Stomach smooth muscle (tissue), 2 donors: Measurements from ENCODE around the gene PPP1R36.

Source experiments
- H3K27ac ChIP-seq: one replicate; pipeline ENCODE4 v1.7.0; 2013; ENCODE audit warnings: mild to moderate bottlenecking, low read length, inconsistent platforms
- H3K27me3 ChIP-seq, 2 donors: one replicate each; pipeline ENCODE4 v1.7.0; 2013; ENCODE audit warnings: low read length in 2 of 2; ENCODE audit not compliant: insufficient read depth in 2 of 2, control insufficient read depth in 1 of 2
- H3K36me3 ChIP-seq, 2 donors: one replicate each; pipeline ENCODE4 v1.7.0; 2013; ENCODE audit warnings: low read length in 2 of 2; ENCODE audit not compliant: control insufficient read depth in 2 of 2, insufficient read depth in 2 of 2
- H3K4me1 ChIP-seq: one replicate; pipeline ENCODE4 v1.7.0; 2013; ENCODE audit warnings: low read length; ENCODE audit not compliant: control insufficient read depth, insufficient read depth
- H3K4me3 ChIP-seq, 2 donors: one replicate each; pipeline ENCODE4 v1.7.0; 2013; ENCODE audit warnings: low read length in 2 of 2
- H3K9ac ChIP-seq, 2 donors: one replicate each; pipeline ENCODE4 v1.7.0; 2013; ENCODE audit warnings: low read length in 2 of 2, mild to moderate bottlenecking in 1 of 2
- H3K9me3 ChIP-seq, 2 donors: one replicate each; pipeline ENCODE4 v1.7.0; 2013; ENCODE audit warnings: low read length in 2 of 2; ENCODE audit not compliant: control insufficient read depth in 2 of 2
- donor health status: healthy.
- donor health status: Pancreatic carcinoma.

PPP1R36 gene

DNA sequence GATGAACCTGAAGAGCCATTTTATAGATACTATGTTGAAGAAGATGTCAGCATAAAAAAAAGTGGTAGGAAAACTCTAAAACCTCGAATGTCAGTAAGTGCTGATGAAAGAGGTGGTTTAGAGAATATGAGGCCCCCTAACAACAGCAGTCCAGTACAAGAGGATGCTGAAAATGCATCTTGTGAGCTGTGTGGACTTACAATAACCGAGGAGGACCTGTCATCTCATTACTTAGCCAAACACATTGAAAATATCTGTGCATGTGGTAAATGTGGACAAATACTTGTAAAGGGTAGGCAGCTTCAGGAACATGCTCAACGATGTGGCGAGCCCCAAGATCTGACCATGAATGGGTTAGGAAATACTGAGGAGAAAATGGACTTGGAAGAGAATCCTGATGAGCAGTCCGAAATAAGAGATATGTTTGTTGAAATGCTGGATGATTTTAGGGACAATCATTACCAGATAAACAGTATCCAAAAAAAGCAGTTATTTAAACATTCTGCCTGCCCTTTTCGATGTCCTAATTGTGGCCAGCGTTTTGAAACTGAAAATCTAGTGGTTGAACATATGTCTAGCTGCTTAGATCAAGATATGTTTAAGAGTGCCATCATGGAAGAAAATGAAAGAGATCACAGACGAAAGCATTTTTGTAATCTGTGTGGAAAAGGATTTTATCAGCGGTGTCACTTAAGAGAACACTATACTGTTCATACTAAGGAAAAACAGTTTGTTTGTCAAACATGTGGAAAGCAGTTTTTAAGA, 27.0 kb upstream of the PPP1R36 start:
- Histone ChIP-seq H3K27ac (no peak overlapping the region), H3K9ac (no peak overlapping the region), H3K36me3 (peaks cover 9 to 18% of the 10 kb centered on the region in 2 donors), H3K27me3 (no peaks in the 10 kb centered on the region), H3K4me3 (no peak overlapping the region), H3K9me3 (no peaks in the 10 kb centered on the region), H3K4me1 (no peaks in the 10 kb centered on the region)

DNA sequence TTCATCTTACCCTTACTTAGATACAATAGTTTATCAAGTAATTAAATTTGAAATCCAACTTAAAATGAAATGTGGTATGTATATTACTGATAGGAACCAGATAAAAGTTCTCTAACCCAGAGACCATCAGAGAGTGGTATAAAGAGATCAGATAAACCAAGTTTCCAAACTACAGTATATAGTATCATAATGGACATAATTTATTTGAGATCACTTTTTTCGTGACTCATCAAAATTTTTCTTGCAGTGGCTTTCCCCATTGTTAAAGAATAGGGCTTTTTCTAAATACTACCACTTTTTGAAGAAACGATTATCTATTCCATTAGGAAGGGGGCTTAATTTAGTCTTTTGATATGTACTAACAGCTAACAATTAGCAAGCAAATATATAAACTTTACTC, 24.4 kb upstream of the PPP1R36 start:
- no peak overlapping the region for H3K27ac ChIP-seq
- H3K4me1 ChIP-seq, result no peaks in the 10 kb centered on the region
- peaks cover 9 to 18% of the 10 kb centered on the region in 2 donors for H3K36me3 ChIP-seq
- H3K27me3 ChIP-seq, result no peaks in the 10 kb centered on the region
- no peak overlapping the region for H3K9ac ChIP-seq
- H3K4me3 ChIP-seq, result no peak overlapping the region
- H3K9me3 ChIP-seq, result no peaks in the 10 kb centered on the region

DNA sequence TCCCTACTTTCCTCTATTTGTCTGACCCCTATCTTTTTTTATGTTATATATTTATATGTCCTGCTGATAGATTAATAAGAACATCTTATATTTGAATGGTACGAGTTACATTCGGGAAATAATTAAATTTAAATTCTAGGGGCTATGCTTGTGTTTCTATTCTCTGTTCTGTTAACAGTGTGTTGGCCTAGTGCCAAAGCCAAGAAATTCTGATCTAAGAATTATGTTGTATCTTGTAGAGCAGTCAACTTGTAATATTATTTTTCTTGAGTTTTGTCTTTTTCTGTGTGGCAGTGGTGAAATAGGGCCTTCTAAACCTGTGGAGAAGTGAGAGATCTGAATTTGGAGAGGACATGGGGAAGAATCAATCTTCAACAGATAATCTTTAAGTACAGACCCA, 18.2 kb upstream of the PPP1R36 start:
- Histone ChIP-seq H3K27ac (no peak overlapping the region), H3K4me3 (no peak overlapping the region), H3K4me1 (no peaks in the 10 kb centered on the region), H3K9ac (no peak overlapping the region), H3K36me3 (no peaks in the 10 kb centered on the region), H3K9me3 (no peaks in the 10 kb centered on the region), H3K27me3 (no peaks in the 10 kb centered on the region)

DNA sequence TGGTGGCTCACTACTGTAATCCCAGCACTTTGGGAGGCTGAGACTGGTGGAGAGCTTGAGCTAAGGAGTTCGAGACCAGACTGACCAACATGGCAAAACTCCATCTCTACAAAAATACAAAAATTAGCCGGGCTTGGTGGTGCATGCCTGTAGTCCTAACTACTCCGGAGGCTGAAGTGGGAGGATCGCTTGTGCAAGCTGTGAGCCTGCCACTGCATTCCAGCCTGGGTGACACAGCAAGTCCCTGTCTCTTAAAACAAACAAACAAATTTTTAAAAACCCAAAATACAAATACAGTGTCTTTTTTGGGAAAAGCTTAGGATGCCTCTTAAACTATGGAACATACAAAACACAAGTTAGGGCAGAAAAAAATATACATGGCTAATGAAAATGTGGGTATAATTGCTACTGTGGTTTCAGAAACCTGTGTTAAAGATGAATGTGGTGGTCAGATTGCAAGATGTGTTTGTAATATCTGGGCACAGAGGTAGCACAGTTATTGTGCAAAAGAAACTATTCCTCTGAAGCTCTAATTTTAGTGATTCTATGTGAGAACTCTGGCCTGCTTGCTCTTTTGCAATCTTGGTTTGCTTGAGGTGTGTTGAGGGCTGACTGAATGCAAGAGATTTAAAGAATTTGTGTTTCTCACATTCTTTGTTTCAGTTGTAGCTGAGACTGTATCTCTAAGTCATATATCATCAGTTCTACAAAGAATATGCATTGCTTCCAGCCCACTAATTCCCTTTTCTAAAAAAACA, 13.1 kb upstream of the PPP1R36 start:
- Histone ChIP-seq H3K27ac (no peak overlapping the region), H3K4me1 (peaks cover 16% of the 10 kb centered on the region), H3K9ac (no peak overlapping the region), H3K36me3 (no peaks in the 10 kb centered on the region), H3K27me3 (no peaks in the 10 kb centered on the region), H3K9me3 (no peaks in the 10 kb centered on the region), H3K4me3 (no peak overlapping the region)

DNA sequence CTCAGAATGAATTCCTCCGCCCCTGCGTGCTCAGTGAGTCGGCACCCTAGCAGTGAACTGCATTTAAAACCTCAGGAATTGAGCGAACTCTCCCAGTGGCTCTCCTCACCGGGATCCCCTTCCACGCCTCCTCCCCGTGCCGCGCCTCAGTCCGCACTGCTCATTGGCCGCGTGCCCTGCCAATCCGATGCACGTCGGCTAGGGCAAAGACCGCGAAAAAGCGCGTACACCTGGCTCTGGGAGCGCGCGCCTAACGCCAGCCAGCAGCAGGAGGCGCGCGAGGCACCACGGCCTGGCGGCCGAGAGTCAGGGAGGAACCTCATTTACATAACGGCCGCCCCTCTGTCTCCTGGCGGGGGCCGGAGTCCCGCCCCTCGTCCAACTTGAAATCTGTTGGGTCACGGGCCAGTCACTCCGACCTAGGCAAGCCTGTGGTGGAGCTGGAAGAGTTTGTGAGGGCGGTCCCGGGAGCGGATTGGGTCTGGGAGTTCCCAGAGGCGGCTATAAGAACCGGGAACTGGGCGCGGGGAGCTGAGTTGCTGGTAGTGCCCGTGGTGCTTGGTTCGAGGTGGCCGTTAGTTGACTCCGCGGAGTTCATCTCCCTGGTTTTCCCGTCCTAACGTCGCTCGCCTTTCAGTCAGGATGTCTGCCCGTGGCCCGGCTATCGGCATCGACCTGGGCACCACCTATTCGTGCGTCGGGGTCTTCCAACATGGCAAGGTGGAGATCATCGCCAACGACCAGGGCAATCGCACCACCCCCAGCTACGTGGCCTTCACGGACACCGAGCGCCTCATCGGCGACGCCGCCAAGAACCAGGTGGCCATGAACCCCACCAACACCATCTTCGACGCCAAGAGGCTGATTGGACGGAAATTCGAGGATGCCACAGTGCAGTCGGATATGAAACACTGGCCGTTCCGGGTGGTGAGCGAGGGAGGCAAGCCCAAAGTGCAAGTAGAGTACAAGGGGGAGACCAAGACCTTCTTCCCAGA, 9.3 kb upstream of the PPP1R36 start, which contains the start of gene HSPA2:
HSPA2 (plus strand) TSS at position 534 of the 995 bp plus-strand sequence; CDS start at position 643, 109 bp downstream.
- Histone ChIP-seq H3K4me1 (peaks cover 18% of the 10 kb centered on the region), H3K27ac (peak within 1 kb of the TSS; percentile 84), H3K36me3 (no peaks in the 10 kb centered on the region), H3K9me3 (no peaks in the 10 kb centered on the region), H3K27me3 (no peaks in the 10 kb centered on the region), H3K9ac (peak within 1 kb of the TSS; percentile 62 to 79), H3K4me3 (peak within 1 kb of the TSS; percentile 81)

DNA sequence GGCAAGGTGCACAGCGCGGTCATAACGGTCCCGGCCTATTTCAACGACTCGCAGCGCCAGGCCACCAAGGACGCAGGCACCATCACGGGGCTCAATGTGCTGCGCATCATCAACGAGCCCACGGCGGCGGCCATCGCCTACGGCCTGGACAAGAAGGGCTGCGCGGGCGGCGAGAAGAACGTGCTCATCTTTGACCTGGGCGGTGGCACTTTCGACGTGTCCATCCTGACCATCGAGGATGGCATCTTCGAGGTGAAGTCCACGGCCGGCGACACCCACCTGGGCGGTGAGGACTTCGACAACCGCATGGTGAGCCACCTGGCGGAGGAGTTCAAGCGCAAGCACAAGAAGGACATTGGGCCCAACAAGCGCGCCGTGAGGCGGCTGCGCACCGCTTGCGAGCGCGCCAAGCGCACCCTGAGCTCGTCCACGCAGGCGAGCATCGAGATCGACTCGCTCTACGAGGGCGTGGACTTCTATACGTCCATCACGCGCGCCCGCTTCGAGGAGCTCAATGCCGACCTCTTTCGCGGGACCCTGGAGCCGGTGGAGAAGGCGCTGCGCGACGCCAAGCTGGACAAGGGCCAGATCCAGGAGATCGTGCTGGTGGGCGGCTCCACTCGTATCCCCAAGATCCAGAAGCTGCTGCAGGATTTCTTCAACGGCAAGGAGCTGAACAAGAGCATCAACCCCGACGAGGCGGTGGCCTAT, 8.3 kb upstream of the PPP1R36 start:
- peak overlapping the region; percentile 81 for H3K4me3 ChIP-seq
- H3K9me3 ChIP-seq, result no peaks in the 10 kb centered on the region
- peak overlapping the region in 1 of 2 donors; percentile 53 for H3K9ac ChIP-seq
- no peak overlapping the region for H3K27ac ChIP-seq
- H3K27me3 ChIP-seq, result no peaks in the 10 kb centered on the region
- H3K4me1 ChIP-seq, result peaks cover 18% of the 10 kb centered on the region
- no peaks in the 10 kb centered on the region for H3K36me3 ChIP-seq

DNA sequence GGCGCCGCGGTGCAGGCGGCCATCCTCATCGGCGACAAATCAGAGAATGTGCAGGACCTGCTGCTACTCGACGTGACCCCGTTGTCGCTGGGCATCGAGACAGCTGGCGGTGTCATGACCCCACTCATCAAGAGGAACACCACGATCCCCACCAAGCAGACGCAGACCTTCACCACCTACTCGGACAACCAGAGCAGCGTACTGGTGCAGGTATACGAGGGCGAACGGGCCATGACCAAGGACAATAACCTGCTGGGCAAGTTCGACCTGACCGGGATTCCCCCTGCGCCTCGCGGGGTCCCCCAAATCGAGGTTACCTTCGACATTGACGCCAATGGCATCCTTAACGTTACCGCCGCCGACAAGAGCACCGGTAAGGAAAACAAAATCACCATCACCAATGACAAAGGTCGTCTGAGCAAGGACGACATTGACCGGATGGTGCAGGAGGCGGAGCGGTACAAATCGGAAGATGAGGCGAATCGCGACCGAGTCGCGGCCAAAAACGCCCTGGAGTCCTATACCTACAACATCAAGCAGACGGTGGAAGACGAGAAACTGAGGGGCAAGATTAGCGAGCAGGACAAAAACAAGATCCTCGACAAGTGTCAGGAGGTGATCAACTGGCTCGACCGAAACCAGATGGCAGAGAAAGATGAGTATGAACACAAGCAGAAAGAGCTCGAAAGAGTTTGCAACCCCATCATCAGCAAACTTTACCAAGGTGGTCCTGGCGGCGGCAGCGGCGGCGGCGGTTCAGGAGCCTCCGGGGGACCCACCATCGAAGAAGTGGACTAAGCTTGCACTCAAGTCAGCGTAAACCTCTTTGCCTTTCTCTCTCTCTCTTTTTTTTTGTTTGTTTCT, 7.6 kb upstream of the PPP1R36 start:
- H3K9ac ChIP-seq, result peak overlapping the region in 1 of 2 donors; percentile 53
- H3K27ac ChIP-seq, result no peak overlapping the region

DNA sequence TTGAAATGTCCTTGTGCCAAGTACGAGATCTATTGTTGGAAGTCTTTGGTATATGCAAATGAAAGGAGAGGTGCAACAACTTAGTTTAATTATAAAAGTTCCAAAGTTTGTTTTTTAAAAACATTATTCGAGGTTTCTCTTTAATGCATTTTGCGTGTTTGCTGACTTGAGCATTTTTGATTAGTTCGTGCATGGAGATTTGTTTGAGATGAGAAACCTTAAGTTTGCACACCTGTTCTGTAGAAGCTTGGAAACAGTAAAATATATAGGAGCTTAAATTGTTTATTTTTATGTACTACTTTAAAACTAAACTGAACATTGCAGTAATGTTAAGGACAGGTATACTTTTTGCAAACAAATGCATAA, 6.9 kb upstream of the PPP1R36 start:
- Histone ChIP-seq H3K4me1 (peaks cover 18% of the 10 kb centered on the region), H3K27me3 (no peaks in the 10 kb centered on the region), H3K4me3 (peak overlapping the region; percentile 81), H3K27ac (no peak overlapping the region), H3K9ac (no peak overlapping the region), H3K9me3 (no peaks in the 10 kb centered on the region), H3K36me3 (no peaks in the 10 kb centered on the region)

More for the DNA sequence above, 7.6 kb upstream of the PPP1R36 start:
- Histone ChIP-seq H3K4me3 (peak overlapping the region; percentile 81), H3K36me3 (no peaks in the 10 kb centered on the region), H3K27me3 (no peaks in the 10 kb centered on the region), H3K4me1 (peaks cover 18% of the 10 kb centered on the region), H3K9me3 (no peaks in the 10 kb centered on the region)

DNA sequence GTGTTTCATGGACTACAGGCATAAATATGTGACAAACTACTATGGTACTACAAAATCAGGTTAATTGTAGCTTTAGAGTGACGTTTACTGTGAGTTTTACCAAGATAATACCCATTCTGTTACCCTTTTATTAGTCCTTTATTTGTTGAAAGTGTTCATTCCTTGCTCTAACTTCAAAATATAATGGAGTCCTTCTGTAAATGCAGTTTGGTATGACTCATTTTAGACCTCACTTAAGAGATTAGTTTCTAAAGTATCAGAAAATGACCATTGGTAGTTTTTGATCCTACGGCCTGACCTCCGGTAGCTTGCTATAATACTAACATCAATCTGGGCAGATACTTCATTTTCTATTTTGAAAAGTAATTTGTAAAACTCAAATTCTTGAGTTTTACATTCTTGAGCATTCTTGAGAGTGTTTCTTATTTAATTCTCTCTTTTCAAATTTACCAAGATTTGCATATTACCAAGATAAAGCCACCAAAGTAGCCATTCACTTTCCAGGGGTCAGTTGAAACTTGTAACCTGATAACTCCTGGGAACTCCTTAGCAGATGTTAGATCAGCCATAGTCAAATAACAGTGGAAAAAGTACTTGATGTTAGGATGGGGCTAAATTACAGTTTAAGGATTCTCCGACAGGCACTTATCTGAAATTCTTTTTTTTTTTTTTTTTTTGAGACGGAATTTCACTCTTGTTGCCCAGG, 5.0 kb upstream of the PPP1R36 start:
- Histone ChIP-seq H3K27me3 (no peaks in the 10 kb centered on the region), H3K27ac (no peak overlapping the region), H3K9me3 (no peaks in the 10 kb centered on the region), H3K36me3 (no peaks in the 10 kb centered on the region), H3K4me1 (peaks cover 14% of the 10 kb centered on the region), H3K4me3 (no peak overlapping the region), H3K9ac (no peak overlapping the region)
